B cell (primary cell): Measurements from ENCODE around the gene NYAP2. TPM values are rescaled to one million over a fixed set of nuclear protein-coding genes. Genes with fewer than 3 reads are reported as not detected.

Source experiments
- ATAC-seq: fragments of 200-7000 bp; cut with Tn5 transposase; one replicate; pipeline ENCODE4 v1.10.0; 2021; ENCODE audit warnings: low read depth, mild to moderate bottlenecking, moderate number of reproducible peaks, moderate library complexity
- CTCF ChIA-PET: fragments of 350-600 bp; sonication (Branson Sonifier 250); formaldehyde crosslinking; loops from one replicate; lab custom pipeline; 2021; ENCODE audit warnings: antibody characterized with exemption, inconsistent platforms; lab: Charles Lee
- POLR2A ChIA-PET: fragments of 350-600 bp; sonication (Branson Sonifier 250); formaldehyde crosslinking; loops from one replicate; lab custom pipeline; 2021; ENCODE audit warnings: antibody characterized with exemption; lab: Charles Lee
- DNase-seq: peaks from one replicate; pipeline ENCODE4 v3.0.0; 2013
- H2AFZ ChIP-seq: 2 replicates; pipeline ENCODE4 v1.6.1; 2012; ENCODE audit warnings: mild to moderate bottlenecking, low read depth, low read length; ENCODE audit not compliant: insufficient read depth, poor library complexity, severe bottlenecking
- H3K27ac ChIP-seq, 2 donors: 1 replicate in 1 of 2; 2 replicates in 1 of 2; pipeline ENCODE4 v1.5.1; 2012 to 2013; ENCODE audit warnings: low read length in 2 of 2, mild to moderate bottlenecking in 2 of 2, moderate library complexity in 1 of 2
- H3K27me3 ChIP-seq, 4 experiments: fragments of 200-600 bp in 1 of 4; sonication (generic) in 1 of 4; replicated peaks in 1 of 4; 1 replicate in 2 of 4; 2 replicates in 2 of 4; pipeline versions ENCODE4 v1.6.1 to v1.7.0; 2013 to 2016; ENCODE audit warnings: low read length in 3 of 4, mild to moderate bottlenecking in 2 of 4, mixed read lengths in 1 of 4, moderate library complexity in 1 of 4; ENCODE audit not compliant: insufficient read depth in 4 of 4, control insufficient read depth in 3 of 4; ENCODE audit errors: control extremely low read depth in 1 of 4
- H3K36me3 ChIP-seq, 2 experiments: replicated peaks in 1 of 2; 1 replicate in 1 of 2; 2 replicates in 1 of 2; pipeline versions ENCODE4 v1.6.1 to v1.7.1; 2013; ENCODE audit warnings: low read length in 1 of 2; ENCODE audit not compliant: insufficient read depth in 2 of 2, control insufficient read depth in 1 of 2; ENCODE audit errors: control extremely low read depth in 1 of 2, extremely low read depth in 1 of 2
- H3K4me1 ChIP-seq, 2 donors: fragments of 200-600 bp in 1 of 2; sonication (generic) in 1 of 2; 1 replicate in 1 of 2; 2 replicates in 1 of 2; pipeline versions ENCODE4 v1.5.1 to v1.6.1; 2013 to 2017; ENCODE audit warnings: low read length in 2 of 2; ENCODE audit not compliant: control insufficient read depth in 2 of 2, insufficient read depth in 2 of 2
- H3K4me2 ChIP-seq: replicated peaks from 2 replicates; pipeline ENCODE3; 2012; ENCODE audit warnings: mild to moderate bottlenecking, low read depth, low read length; ENCODE audit not compliant: poor library complexity, severe bottlenecking
- H3K4me3 ChIP-seq, 5 experiments: fragments of 200-600 bp in 1 of 5; sonication (generic) in 1 of 5; 1 replicate in 3 of 5; 2 replicates in 2 of 5; pipeline versions ENCODE4 v1.5.1 to v1.7.0; 2011 to 2016; ENCODE audit warnings: low read length in 4 of 5, mild to moderate bottlenecking in 4 of 5, low read depth in 2 of 5, control low read depth in 1 of 5, moderate library complexity in 1 of 5; ENCODE audit not compliant: insufficient read depth in 1 of 5; ENCODE audit errors: control extremely low read depth in 1 of 5, extremely low read depth in 1 of 5
- H3K79me2 ChIP-seq: fragments of 200-600 bp; sonication (generic); one replicate; pipeline ENCODE4 v1.6.0; 2016; ENCODE audit warnings: low read length; ENCODE audit not compliant: control insufficient read depth, insufficient read depth
- H3K9ac ChIP-seq: fragments of 200-600 bp; sonication (generic); 2 replicates; pipeline ENCODE4 v1.6.1; 2017; ENCODE audit warnings: mild to moderate bottlenecking, low read length, moderate library complexity
- H3K9me3 ChIP-seq, 3 donors: one replicate each; pipeline versions ENCODE4 v1.6.1 to v1.7.1; 2013; ENCODE audit warnings: low read length in 2 of 3; ENCODE audit not compliant: control insufficient read depth in 2 of 3, insufficient read depth in 1 of 3; ENCODE audit errors: control extremely low read depth in 1 of 3
- H4K20me1 ChIP-seq: 2 replicates; pipeline ENCODE4 v1.6.0; 2012; ENCODE audit warnings: mild to moderate bottlenecking, low read length; ENCODE audit not compliant: insufficient read depth, control insufficient read depth, poor library complexity, severe bottlenecking
- H3K27ac Mint-ChIP-seq: one replicate; pipeline ENCODE4 v1.8.0; 2021; ENCODE audit warnings: mixed read lengths
- H3K27me3 Mint-ChIP-seq: one replicate; pipeline ENCODE4 v1.8.0; 2021; ENCODE audit warnings: mixed read lengths
- H3K4me1 Mint-ChIP-seq: one replicate; pipeline ENCODE4 v1.8.0; 2021; ENCODE audit warnings: mixed read lengths
- H3K4me3 Mint-ChIP-seq: one replicate; pipeline ENCODE4 v1.8.0; 2021; ENCODE audit warnings: mixed read lengths
- H3K9me3 Mint-ChIP-seq: one replicate; pipeline ENCODE4 v1.8.0; 2022; ENCODE audit warnings: mixed read lengths; ENCODE audit not compliant: insufficient read depth
- CTCF ChIP-seq: fragments of 200-600 bp; IDR thresholded peaks from one replicate; pipeline ENCODE4 v1.8.0; 2022; ENCODE audit warnings: antibody characterized with exemption, mild to moderate bottlenecking
- EZH2 ChIP-seq: IDR thresholded peaks from 2 replicates; pipeline ENCODE4 v1.6.1; 2012; ENCODE audit warnings: borderline replicate concordance, low read depth, mild to moderate bottlenecking, moderate library complexity, low read length; ENCODE audit not compliant: insufficient read depth, poor library complexity, severe bottlenecking
- WGBS: methylation state at CpG from one replicate; pipeline ENCODE4 v1.1.5; 2013; ENCODE audit warnings: missing lambda C conversion rate; ENCODE audit not compliant: insufficient coverage; 5-methylcytosine and 5-hydroxymethylcytosine counted together
- intact Hi-C: fragments of 100-400 bp; cut with micrococcal nuclease; formaldehyde crosslinking; loops from one replicate; pipeline ENCODE4 v1.10.0; 2022
- polyA plus RNA-seq: library from polyadenylated mRNA; depleted of rRNA; stranded (reverse); fragments of >200 nt; gene quantifications from 2 replicates; pipeline ENCODE4 v1.2.3, GENCODE V29; 2012
- total RNA-seq, 2 donors: library from RNA; stranded (reverse); fragments of 120-200 nt in 1 of 2; gene quantifications; 1 replicate in 1 of 2; 2 replicates in 1 of 2; pipeline versions ENCODE4 v1.2.3 to v1.2.4, GENCODE V29; 2013 to 2022

NYAP2 gene
- total and polyA plus RNA-seq, 2 donors (not counting 1 experiment from before 2014, with no cell fraction given): 0.12 to 0.17 TPM

- WGBS: 98% methylated on average over 4 of the region's 4 CpGs
- H3K9me3 ChIP-seq: no peaks in the 10 kb centered on the region
- TF ChIP-seq EZH2: no peak
- TF ChIP-seq CTCF: no peak
- H3K27me3 ChIP-seq: no peaks in the 10 kb centered on the region
- Mint-ChIP-seq H3K27me3 (no peaks in the 10 kb centered on the region), H3K27ac (no peak overlapping the region), H3K9me3 (no peaks in the 10 kb centered on the region), H3K4me3 (no peak overlapping the region), H3K4me1 (no peaks in the 10 kb centered on the region)
- no peak overlapping the region for H3K27ac ChIP-seq
- H3K4me3 ChIP-seq: no peak overlapping the region
- no peak overlapping the region for H2AFZ ChIP-seq
- intact Hi-C loops: no loop called here
- ChIA-PET POLR2A (no interaction called here), CTCF (no interaction called here)
- H3K4me2 ChIP-seq: no peak overlapping the region
- no peaks in the 10 kb centered on the region for H3K36me3 ChIP-seq
- no peaks in the 10 kb centered on the region for H4K20me1 ChIP-seq
- no peaks in the 10 kb centered on the region for H3K4me1 ChIP-seq
- no peaks in the 10 kb centered on the region for H3K79me2 ChIP-seq
- ATAC-seq (no peak), DNase-seq (no peak)
- H3K9ac ChIP-seq: no peak overlapping the region
These were observed 198.4 kb downstream of the NYAP2 start for GRCh38 chr2:225597911-225598310.

GRCh38 chr2:225598426-225598825, 198.9 kb downstream of the NYAP2 start:
- H4K20me1 ChIP-seq: no peaks in the 10 kb centered on the region
- H3K4me1 ChIP-seq: no peaks in the 10 kb centered on the region
- H3K27me3 ChIP-seq: no peaks in the 10 kb centered on the region
- no peaks in the 10 kb centered on the region for H3K36me3 ChIP-seq
- no peak overlapping the region for H3K4me3 ChIP-seq
- no peaks in the 10 kb centered on the region for H3K9me3 ChIP-seq
- H3K4me2 ChIP-seq: no peak overlapping the region
- H2AFZ ChIP-seq: no peak overlapping the region
- no peaks in the 10 kb centered on the region for H3K4me1 Mint-ChIP-seq
- H3K27ac ChIP-seq: no peak overlapping the region
- H3K27ac Mint-ChIP-seq: no peak overlapping the region
- ATAC-seq: no peak
- no peaks in the 10 kb centered on the region for H3K9me3 Mint-ChIP-seq
- no peaks in the 10 kb centered on the region for H3K27me3 Mint-ChIP-seq
- intact Hi-C loops: no loop called here
- H3K9ac ChIP-seq: no peak overlapping the region
- H3K4me3 Mint-ChIP-seq: no peak overlapping the region
- no peak for DNase-seq
- TF ChIP-seq CTCF: no peak
- TF ChIP-seq EZH2: no peak
- POLR2A ChIA-PET: no interaction called here
- H3K79me2 ChIP-seq: no peaks in the 10 kb centered on the region
- CTCF ChIA-PET: no interaction called here
